DOHH2 (cell line): ENCODE measurements around the gene DDX46.

Experiments used
- EZH2phosphoT487 ChIP-seq: fragments of 200-600 bp; sonication (generic); IDR thresholded peaks from 2 replicates; pipeline ENCODE4 v1.6.1; 2017; ENCODE audit warnings: borderline replicate concordance, mild to moderate bottlenecking, antibody characterized with exemption, low read length, moderate library complexity, mixed read lengths
- TF ChIP-seq, protein P1 (sequence below): fragments of 200-600 bp; sonication (generic); IDR thresholded peaks from one replicate; pipeline ENCODE4 v1.5.1; 2014; ENCODE audit warnings: antibody characterized with exemption, mild to moderate bottlenecking, low read depth, low read length; ENCODE audit not compliant: poor library complexity, severe bottlenecking

DNA sequence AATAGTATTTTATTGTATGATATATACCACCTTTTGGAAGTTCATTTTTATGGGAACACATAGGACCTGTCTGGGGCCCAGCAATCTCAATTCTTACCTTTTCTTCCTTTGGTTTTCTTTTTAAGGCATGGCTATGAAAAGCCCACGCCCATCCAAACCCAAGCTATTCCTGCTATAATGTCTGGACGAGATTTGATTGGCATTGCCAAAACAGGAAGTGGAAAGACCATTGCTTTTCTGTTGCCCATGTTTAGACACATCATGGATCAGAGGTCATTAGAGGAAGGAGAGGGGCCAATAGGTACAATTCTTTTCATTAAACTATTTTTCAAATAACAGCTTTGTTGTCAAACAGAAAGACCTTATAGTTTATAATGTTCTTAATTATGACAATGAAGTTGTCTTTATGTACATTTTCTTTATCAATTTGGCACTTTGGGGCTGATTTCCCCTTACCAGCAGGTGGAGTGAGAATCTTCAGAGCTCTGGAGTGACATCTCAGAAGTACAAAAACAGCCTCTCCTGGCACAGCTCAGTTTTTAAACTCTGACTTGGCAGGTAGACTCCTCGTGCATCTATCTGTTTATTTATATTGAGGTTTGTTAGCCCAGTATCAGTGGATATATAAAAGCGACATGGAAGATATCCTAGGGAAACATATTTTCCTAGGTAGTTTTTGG, 25.8 kb downstream of the DDX46 start:
- TF ChIP-seq, protein P1, sequence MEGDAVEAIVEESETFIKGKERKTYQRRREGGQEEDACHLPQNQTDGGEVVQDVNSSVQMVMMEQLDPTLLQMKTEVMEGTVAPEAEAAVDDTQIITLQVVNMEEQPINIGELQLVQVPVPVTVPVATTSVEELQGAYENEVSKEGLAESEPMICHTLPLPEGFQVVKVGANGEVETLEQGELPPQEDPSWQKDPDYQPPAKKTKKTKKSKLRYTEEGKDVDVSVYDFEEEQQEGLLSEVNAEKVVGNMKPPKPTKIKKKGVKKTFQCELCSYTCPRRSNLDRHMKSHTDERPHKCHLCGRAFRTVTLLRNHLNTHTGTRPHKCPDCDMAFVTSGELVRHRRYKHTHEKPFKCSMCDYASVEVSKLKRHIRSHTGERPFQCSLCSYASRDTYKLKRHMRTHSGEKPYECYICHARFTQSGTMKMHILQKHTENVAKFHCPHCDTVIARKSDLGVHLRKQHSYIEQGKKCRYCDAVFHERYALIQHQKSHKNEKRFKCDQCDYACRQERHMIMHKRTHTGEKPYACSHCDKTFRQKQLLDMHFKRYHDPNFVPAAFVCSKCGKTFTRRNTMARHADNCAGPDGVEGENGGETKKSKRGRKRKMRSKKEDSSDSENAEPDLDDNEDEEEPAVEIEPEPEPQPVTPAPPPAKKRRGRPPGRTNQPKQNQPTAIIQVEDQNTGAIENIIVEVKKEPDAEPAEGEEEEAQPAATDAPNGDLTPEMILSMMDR: no peak
- no peak for TF ChIP-seq EZH2phosphoT487
